WTC11 (cell line): Measurements from ENCODE around the gene IL1RAPL1.

Experiments
- CBFB ChIP-seq: sonication (generic); formaldehyde crosslinking; IDR thresholded peaks from 2 replicates; pipeline ENCODE4 v1.8.1; 2022; ENCODE audit warnings: mild to moderate bottlenecking, low read depth, missing genetic modification reagents
- MYBL2 ChIP-seq: sonication (generic); formaldehyde crosslinking; IDR thresholded peaks from 2 replicates; pipeline ENCODE4 v1.8.1; 2023; ENCODE audit warnings: mild to moderate bottlenecking, moderate library complexity, missing genetic modification reagents
- TEAD1 ChIP-seq: sonication (generic); formaldehyde crosslinking; IDR thresholded peaks from 2 replicates; pipeline ENCODE4 v1.8.0; 2022; ENCODE audit warnings: mild to moderate bottlenecking, missing genetic modification reagents
- TP53 ChIP-seq: sonication (generic); formaldehyde crosslinking; IDR thresholded peaks from 2 replicates; pipeline ENCODE4 v1.8.1; 2023; ENCODE audit warnings: mild to moderate bottlenecking, missing genetic modification reagents
- ZNF219 ChIP-seq: sonication (generic); formaldehyde crosslinking; IDR thresholded peaks from 2 replicates; pipeline ENCODE4 v1.8.0; 2023; ENCODE audit warnings: missing genetic modification reagents, mild to moderate bottlenecking, borderline replicate concordance
- ZNF512 ChIP-seq: sonication (generic); formaldehyde crosslinking; IDR thresholded peaks from 2 replicates; pipeline ENCODE4 v1.8.1; 2022; ENCODE audit warnings: missing genetic modification reagents, borderline replicate concordance
- TF ChIP-seq, protein P1 (sequence below): fragments of 200-600 bp; IDR thresholded peaks from 2 replicates; pipeline ENCODE4 v1.8.0; 2022; ENCODE audit warnings: antibody characterized with exemption
- TF ChIP-seq, protein P2 (sequence below): sonication (generic); formaldehyde crosslinking; IDR thresholded peaks from 2 replicates; pipeline ENCODE4 v1.8.1; 2023; ENCODE audit warnings: mild to moderate bottlenecking, missing genetic modification reagents, moderate library complexity
- TF ChIP-seq, protein P3 (sequence below): sonication (generic); formaldehyde crosslinking; IDR thresholded peaks from 2 replicates; pipeline ENCODE4 v1.8.0; 2022; ENCODE audit warnings: mild to moderate bottlenecking, missing genetic modification reagents
- TF ChIP-seq, protein P4 (sequence below): fragments of 250-450 bp; sonication (Bioruptor Pico); conservative IDR thresholded peaks from 2 replicates; pipeline ENCODE4 v1.9.0; 2021; ENCODE audit warnings: mild to moderate bottlenecking

DNA sequence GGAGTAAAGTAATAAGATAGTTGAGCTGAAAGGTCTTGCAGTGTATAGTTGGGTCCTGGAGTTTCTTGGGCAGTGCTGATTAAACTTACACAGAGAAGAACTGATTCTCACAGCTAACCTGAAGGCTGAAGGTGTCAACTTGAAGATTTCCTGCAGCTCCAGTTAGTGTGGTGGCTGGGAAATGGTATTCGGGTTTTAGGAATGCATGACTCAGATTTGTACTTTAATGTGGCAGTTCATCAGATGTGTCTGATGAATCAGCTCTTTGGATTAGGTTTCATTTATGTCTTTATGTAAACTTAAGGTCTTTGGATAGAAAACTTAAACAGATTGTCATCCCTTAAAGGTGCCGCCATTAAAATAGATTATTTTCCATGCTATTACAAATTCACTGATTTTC lies 200.0 kb downstream of the IL1RAPL1 start:
- TF ChIP-seq, protein P1, sequence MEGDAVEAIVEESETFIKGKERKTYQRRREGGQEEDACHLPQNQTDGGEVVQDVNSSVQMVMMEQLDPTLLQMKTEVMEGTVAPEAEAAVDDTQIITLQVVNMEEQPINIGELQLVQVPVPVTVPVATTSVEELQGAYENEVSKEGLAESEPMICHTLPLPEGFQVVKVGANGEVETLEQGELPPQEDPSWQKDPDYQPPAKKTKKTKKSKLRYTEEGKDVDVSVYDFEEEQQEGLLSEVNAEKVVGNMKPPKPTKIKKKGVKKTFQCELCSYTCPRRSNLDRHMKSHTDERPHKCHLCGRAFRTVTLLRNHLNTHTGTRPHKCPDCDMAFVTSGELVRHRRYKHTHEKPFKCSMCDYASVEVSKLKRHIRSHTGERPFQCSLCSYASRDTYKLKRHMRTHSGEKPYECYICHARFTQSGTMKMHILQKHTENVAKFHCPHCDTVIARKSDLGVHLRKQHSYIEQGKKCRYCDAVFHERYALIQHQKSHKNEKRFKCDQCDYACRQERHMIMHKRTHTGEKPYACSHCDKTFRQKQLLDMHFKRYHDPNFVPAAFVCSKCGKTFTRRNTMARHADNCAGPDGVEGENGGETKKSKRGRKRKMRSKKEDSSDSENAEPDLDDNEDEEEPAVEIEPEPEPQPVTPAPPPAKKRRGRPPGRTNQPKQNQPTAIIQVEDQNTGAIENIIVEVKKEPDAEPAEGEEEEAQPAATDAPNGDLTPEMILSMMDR, result no peak
- TF ChIP-seq, protein P2, sequence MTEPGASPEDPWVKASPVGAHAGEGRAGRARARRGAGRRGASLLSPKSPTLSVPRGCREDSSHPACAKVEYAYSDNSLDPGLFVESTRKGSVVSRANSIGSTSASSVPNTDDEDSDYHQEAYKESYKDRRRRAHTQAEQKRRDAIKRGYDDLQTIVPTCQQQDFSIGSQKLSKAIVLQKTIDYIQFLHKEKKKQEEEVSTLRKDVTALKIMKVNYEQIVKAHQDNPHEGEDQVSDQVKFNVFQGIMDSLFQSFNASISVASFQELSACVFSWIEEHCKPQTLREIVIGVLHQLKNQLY (CRISPR knock-in tag), result no peak
- TF ChIP-seq ZNF219 (CRISPR knock-in tag) (no peak), TP53 (CRISPR knock-in tag) (no peak), MYBL2 (CRISPR knock-in tag) (no peak), TEAD1 (CRISPR knock-in tag) (no peak), ZNF512 (CRISPR knock-in tag) (no peak), CBFB (CRISPR knock-in tag) (no peak)
- TF ChIP-seq, protein P3, sequence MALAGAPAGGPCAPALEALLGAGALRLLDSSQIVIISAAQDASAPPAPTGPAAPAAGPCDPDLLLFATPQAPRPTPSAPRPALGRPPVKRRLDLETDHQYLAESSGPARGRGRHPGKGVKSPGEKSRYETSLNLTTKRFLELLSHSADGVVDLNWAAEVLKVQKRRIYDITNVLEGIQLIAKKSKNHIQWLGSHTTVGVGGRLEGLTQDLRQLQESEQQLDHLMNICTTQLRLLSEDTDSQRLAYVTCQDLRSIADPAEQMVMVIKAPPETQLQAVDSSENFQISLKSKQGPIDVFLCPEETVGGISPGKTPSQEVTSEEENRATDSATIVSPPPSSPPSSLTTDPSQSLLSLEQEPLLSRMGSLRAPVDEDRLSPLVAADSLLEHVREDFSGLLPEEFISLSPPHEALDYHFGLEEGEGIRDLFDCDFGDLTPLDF (CRISPR knock-in tag), result no peak
- TF ChIP-seq, protein P4, sequence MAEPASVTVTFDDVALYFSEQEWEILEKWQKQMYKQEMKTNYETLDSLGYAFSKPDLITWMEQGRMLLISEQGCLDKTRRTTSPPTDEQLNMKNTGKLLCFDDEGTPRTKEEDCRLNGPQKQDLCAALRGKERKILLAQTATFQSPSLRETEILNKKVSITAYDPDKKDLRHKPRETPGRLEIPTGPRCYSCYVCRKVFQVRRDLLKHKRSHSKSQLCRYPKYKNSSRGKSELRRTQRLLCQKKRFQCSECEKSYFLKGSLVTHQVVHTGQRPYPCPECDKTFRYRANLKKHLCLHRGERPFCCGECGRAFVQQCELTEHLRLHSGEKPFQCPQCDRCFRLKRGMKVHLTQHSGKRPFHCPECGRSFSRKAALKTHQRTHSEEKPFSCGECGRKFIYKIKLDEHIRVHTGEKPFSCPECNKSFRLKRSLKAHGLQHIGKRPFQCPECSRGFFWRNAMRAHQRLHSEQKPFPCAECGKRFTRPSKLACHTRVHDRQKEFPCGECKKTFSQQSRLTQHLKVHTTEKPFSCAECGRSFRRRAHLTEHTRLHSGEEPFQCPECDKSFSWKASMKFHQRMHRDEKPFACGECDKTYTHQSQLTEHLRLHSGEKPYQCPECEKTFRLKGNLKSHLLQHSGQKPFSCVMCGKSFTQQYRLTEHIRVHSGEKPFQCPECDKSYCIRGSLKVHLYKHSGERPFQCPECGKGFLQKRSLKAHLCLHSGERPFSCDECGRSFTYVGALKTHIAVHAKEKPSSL (CRISPR knock-in tag), result no peak
